Measurements from ENCODE around the gene ZNF891. TPM values are rescaled to one million over a fixed set of nuclear protein-coding genes. Genes with fewer than 3 reads are reported as not detected.
A peak's percentile ranks its signal among the peaks of the same experiment; 100 is the strongest.

ZNF891 gene
- total RNA-seq, 1 experiment from 2014 or later = 2.0 TPM

DNA sequence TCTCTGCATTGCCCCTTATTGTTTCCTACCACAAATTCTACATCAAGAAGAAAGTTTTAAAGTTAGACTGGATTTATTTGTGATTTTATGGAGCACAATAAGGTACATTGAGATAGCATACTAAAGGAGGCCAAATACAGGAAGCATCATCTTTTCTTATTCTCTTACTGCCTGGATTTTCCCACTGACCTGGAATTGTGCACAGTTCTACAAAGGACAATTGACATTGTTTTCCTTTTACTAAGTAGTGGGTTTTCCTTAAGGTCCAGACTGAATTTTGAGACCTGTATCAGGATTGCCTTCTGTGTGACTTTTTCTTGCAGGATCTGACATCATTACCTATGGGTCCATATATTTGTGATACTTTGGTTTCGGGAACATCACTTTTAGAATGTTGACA is 68.1 kb downstream of the ZNF891 start:
- Histone ChIP-seq H3K9me3 (peaks cover 75% of the 10 kb centered on the region), H3K4me1 (no peaks in the 10 kb centered on the region), H3K27me3 (replicated peaks; ENCODE audit: control insufficient read depth, insufficient read depth, low read length) (no peaks in the 10 kb centered on the region), H3K4me3 (ENCODE audit: low read depth, low read length) (no peak overlapping the region), H3K36me3 (ENCODE audit: control insufficient read depth, insufficient read depth, low read length) (peaks cover 4% of the 10 kb centered on the region; the same call in 1 of the 2 replicates)
- ChIA-PET POLR2A (no interaction called here), CTCF (no interaction called here)
- H3K4me3 Mint-ChIP-seq (ENCODE audit: unreplicated experiment) = no peak overlapping the region
- peaks cover 27% of the 10 kb centered on the region for H3K36me3 Mint-ChIP-seq (ENCODE audit: insufficient read depth, unreplicated experiment)
- no peaks in the 10 kb centered on the region for H3K4me1 Mint-ChIP-seq (ENCODE audit: low read depth, unreplicated experiment)
- TF ChIP-seq, protein P1, sequence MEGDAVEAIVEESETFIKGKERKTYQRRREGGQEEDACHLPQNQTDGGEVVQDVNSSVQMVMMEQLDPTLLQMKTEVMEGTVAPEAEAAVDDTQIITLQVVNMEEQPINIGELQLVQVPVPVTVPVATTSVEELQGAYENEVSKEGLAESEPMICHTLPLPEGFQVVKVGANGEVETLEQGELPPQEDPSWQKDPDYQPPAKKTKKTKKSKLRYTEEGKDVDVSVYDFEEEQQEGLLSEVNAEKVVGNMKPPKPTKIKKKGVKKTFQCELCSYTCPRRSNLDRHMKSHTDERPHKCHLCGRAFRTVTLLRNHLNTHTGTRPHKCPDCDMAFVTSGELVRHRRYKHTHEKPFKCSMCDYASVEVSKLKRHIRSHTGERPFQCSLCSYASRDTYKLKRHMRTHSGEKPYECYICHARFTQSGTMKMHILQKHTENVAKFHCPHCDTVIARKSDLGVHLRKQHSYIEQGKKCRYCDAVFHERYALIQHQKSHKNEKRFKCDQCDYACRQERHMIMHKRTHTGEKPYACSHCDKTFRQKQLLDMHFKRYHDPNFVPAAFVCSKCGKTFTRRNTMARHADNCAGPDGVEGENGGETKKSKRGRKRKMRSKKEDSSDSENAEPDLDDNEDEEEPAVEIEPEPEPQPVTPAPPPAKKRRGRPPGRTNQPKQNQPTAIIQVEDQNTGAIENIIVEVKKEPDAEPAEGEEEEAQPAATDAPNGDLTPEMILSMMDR (IDR thresholded peaks at IDR 0.05; ENCODE audit: insufficient read depth in 1 of 2, low read depth in 1 of 2, low read length in 1 of 2, severe bottlenecking in 1 of 2, unreplicated experiment in 1 of 2) = no peak
- no peak for DNase-seq
- BruUV-seq (replicated peaks) = no TSS peak
- intact Hi-C loops (cut with micrococcal nuclease; ENCODE audit: unreplicated experiment) = no loop called here
- peaks cover 49% of the 10 kb centered on the region for H3K9me3 Mint-ChIP-seq (ENCODE audit: unreplicated experiment)
- H3K27ac Mint-ChIP-seq (ENCODE audit: unreplicated experiment) = no peak overlapping the region
- no peaks in the 10 kb centered on the region for H3K27me3 Mint-ChIP-seq (ENCODE audit: insufficient read depth, unreplicated experiment)

DNA sequence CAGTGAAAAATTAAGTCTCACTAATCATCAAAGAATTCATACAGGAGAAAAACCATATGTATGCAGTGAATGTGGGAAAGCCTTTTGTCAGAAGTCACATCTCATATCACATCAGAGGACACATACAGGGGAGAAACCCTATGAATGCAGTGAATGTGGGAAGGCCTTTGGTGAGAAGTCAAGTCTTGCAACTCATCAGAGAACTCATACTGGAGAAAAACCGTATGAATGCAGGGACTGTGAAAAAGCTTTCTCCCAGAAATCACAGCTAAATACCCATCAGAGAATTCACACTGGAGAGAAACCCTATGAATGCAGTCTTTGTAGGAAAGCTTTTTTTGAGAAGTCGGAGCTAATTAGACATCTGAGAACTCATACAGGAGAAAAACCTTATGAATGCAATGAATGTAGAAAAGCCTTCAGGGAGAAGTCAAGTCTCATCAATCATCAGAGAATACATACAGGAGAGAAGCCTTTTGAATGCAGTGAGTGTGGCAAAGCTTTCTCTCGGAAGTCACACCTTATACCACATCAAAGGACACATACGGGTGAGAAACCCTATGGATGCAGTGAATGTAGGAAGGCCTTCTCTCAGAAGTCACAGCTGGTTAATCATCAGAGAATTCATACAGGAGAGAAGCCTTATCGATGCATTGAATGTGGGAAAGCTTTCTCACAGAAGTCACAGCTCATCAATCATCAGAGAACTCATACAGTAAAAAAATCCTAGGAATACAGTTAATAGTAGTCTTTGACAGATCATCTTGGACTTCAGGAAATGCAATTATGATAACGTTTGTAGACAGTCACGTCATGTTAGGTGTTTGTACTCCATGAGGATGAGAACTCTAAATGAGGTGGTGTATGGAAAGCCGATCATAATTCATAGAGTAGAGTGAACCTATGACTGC is 71.6 kb downstream of the ZNF891 start:
- Mint-ChIP-seq H3K27ac (ENCODE audit: unreplicated experiment) (no peak overlapping the region), H3K36me3 (ENCODE audit: insufficient read depth, unreplicated experiment) (peaks cover 44% of the 10 kb centered on the region), H3K4me3 (ENCODE audit: unreplicated experiment) (no peak overlapping the region), H3K4me1 (ENCODE audit: low read depth, unreplicated experiment) (no peaks in the 10 kb centered on the region), H3K27me3 (ENCODE audit: insufficient read depth, unreplicated experiment) (no peaks in the 10 kb centered on the region), H3K9me3 (ENCODE audit: unreplicated experiment) (peaks cover 43% of the 10 kb centered on the region)
- Histone ChIP-seq H3K27me3 (replicated peaks; ENCODE audit: control insufficient read depth, insufficient read depth, low read length) (no peaks in the 10 kb centered on the region), H3K4me1 (no peaks in the 10 kb centered on the region), H3K36me3 (ENCODE audit: control insufficient read depth, insufficient read depth, low read length) (peaks cover 7% of the 10 kb centered on the region), H3K9me3 (peaks cover 86% of the 10 kb centered on the region), H3K4me3 (ENCODE audit: low read depth, low read length) (no peak overlapping the region)
- ChIA-PET POLR2A (no interaction called here), CTCF (no interaction called here)
- BruUV-seq (replicated peaks) = no TSS peak
- peak in 1 of 2 experiments; percentile 1 for DNase-seq
- TF ChIP-seq, protein P1 (IDR thresholded peaks at IDR 0.05; ENCODE audit: insufficient read depth in 1 of 2, low read depth in 1 of 2, low read length in 1 of 2, severe bottlenecking in 1 of 2, unreplicated experiment in 1 of 2) = no peak
- intact Hi-C loops (cut with micrococcal nuclease; ENCODE audit: unreplicated experiment) = no loop called here

DNA sequence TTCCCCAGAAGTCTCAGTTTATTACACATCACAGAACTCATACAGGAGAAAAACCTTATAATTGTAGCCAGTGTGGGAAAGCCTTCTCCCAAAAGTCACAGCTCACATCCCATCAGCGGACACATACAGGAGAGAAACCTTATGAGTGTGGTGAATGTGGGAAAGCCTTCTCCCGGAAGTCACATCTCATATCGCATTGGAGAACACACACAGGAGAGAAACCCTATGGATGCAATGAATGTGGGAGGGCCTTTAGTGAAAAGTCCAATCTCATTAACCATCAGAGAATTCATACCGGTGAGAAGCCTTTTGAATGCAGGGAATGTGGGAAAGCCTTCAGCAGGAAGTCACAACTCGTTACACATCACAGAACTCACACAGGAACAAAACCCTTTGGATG is 72.6 kb downstream of the ZNF891 start:
- ChIA-PET POLR2A (no interaction called here), CTCF (no interaction called here)
- Mint-ChIP-seq H3K27ac (ENCODE audit: unreplicated experiment) (no peak overlapping the region), H3K4me1 (ENCODE audit: low read depth, unreplicated experiment) (no peaks in the 10 kb centered on the region), H3K27me3 (ENCODE audit: insufficient read depth, unreplicated experiment) (no peaks in the 10 kb centered on the region), H3K4me3 (ENCODE audit: unreplicated experiment) (no peak overlapping the region), H3K9me3 (ENCODE audit: unreplicated experiment) (peaks cover 43% of the 10 kb centered on the region), H3K36me3 (ENCODE audit: insufficient read depth, unreplicated experiment) (peaks cover 54% of the 10 kb centered on the region)
- Histone ChIP-seq H3K4me1 (no peaks in the 10 kb centered on the region), H3K27me3 (replicated peaks; ENCODE audit: control insufficient read depth, insufficient read depth, low read length) (no peaks in the 10 kb centered on the region), H3K9me3 (peaks cover 87% of the 10 kb centered on the region), H3K4me3 (ENCODE audit: low read depth, low read length) (no peak overlapping the region), H3K36me3 (ENCODE audit: control insufficient read depth, insufficient read depth, low read length) (peaks cover 8% of the 10 kb centered on the region)
- TF ChIP-seq, protein P1 (IDR thresholded peaks at IDR 0.05; ENCODE audit: insufficient read depth in 1 of 2, low read depth in 1 of 2, low read length in 1 of 2, severe bottlenecking in 1 of 2, unreplicated experiment in 1 of 2) = no peak
- BruUV-seq (replicated peaks) = no TSS peak
- intact Hi-C loops (cut with micrococcal nuclease; ENCODE audit: unreplicated experiment) = no loop called here
- no peak for DNase-seq

Other genes with a start within 250 kb of the ZNF891 start
- gene CHFR, start 242.7 kb downstream of the ZNF891 start, total RNA-seq (2022) = 28.0 and 32.3 TPM in 2 replicates
- gene ZNF605, start 174.0 kb downstream of the ZNF891 start, total RNA-seq (2022) = 7.1 and 7.5 TPM in 2 replicates
- gene ZNF26, start 143.9 kb downstream of the ZNF891 start, total RNA-seq (2022) = 15.0 and 17.8 TPM in 2 replicates
- 21.8 and 24.9 TPM in 2 replicates for gene ZNF84, start 92.8 kb downstream of the ZNF891 start, total RNA-seq (2022)
- 12.1 and 12.5 TPM in 2 replicates for gene ZNF140, start 49.4 kb downstream of the ZNF891 start, total RNA-seq (2022)
- 6.9 and 7.6 TPM in 2 replicates for gene ZNF10, start 353 bp upstream of the ZNF891 start, total RNA-seq (2022)
- gene ZNF268, start 51.2 kb upstream of the ZNF891 start, total RNA-seq (2022) = 24.1 and 32.0 TPM in 2 replicates
- not detected in 2 replicates for gene ANHX, start 105.6 kb upstream of the ZNF891 start, total RNA-seq (2022)